GM20000 (cell line): Measurements from ENCODE around the gene HHIPL1.

Source experiments
- DNase-seq: peaks from one replicate; pipeline ENCODE4 v3.0.0; 2012; ENCODE audit warnings: low spot score
- CTCF ChIP-seq: IDR thresholded peaks from 2 replicates; pipeline ENCODE4 v1.5.1; 2012; ENCODE audit warnings: mild to moderate bottlenecking, control low read depth; ENCODE audit errors: extremely low read depth, missing control alignments

The HHIPL1 gene

GRCh38 chr14:99674064-99674650, 29.2 kb downstream of the HHIPL1 start:
- no peak for DNase-seq
- TF ChIP-seq CTCF: no peak

DNA sequence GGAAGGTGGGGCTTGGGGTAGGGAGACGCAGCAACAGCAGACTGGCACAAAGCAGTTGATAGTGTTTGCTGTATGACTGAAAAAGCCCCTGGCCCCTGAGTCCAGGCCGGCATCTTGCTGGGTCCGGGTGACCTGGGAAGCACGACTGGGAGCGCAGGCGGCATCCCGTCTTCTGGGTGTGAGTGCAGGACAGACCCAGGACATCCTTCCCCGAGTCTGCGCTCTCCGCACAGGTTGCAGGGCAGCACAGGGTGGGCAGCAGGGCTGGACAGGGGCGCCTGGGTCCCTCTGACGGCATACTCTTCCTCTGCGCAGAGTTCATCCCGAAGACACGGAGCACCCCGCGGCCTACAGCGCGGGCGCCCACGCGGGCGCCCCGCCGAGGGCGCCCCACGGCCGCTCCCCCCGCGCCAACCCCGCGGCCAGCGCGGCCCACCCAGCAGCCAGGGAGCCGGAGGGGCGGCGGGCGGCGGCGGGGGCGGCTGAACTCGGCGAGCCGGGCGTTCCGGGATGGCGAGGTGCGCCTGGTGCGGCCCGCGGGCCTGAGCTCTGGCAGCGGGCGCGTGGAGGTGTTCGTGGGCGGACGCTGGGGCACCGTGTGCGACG, 29.9 kb downstream of the HHIPL1 start:
- no peak for DNase-seq
- TF ChIP-seq CTCF: no peak

- no peak for TF ChIP-seq CTCF
- no peak for DNase-seq
Measured at GRCh38 chr14:99675382-99675835, 30.5 kb downstream of the HHIPL1 start.

- no peak for TF ChIP-seq CTCF
- DNase-seq: no peak
Measured at GRCh38 chr14:99675951-99676350, 31.0 kb downstream of the HHIPL1 start.

GRCh38 chr14:99676657-99677056, 31.7 kb downstream of the HHIPL1 start:
- no peak for DNase-seq
- no peak for TF ChIP-seq CTCF

DNA sequence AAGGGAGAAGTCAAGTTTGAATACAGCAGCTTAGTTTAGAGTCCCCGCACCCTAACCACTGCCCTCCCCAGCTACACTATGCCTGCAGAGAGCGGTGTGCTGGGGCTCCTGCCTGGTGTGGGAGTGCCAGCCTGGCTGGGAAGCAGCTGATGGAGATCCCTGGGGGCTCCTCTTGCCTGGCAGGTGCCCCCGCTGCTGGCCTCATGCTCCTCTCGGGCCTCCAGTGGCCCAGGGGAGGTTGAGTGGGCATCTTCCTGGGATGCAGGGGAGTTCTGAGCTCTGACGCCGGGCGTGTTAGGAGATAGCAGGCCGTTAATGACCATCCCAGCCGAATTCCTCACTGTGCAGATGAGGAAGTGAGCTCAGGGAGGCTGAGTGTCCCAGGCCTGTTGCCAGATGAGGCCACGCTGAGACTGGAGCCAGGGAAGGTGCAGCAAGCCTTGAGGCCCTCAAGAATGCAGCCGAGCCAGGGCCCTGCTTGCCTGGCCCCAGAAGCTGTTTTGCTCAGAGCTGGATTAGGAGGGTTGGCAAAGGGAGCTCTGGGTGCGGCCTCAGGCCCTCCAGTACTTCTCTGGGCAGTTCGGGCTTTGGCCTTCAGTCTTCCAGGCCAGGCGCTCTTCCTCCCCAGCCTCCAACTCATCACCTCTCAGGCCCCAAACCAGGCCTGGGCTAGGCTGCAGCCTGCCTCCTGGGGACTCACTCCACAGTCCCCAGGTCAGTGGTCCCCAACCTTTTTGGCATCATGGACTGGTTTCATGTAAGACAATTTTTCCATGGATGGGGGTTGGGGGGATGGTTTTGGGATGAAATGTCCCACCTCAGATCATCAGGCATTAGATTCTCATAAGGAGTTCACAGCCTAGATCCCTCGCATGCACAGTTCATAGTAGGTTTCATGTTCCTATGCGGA, 32.6 kb downstream of the HHIPL1 start:
- DNase-seq: no peak
- no peak for TF ChIP-seq CTCF

- no peak for TF ChIP-seq CTCF
- no peak for DNase-seq
Measured at GRCh38 chr14:99678198-99678597, 33.3 kb downstream of the HHIPL1 start.
